ENCODE data around the gene GDF7. TPM values are rescaled to one million over a fixed set of nuclear protein-coding genes. Genes with fewer than 3 reads are reported as not detected.

Gene GDF7
- total RNA-seq, 6 donors from 2014 or later = under 0.01 to 1.8 (median 0.44) TPM

GRCh38 chr2:20637147-20637546, 29.8 kb upstream of the GDF7 start:
- no peak for DNase-seq
- Histone ChIP-seq H3K27me3 (no peaks in the 10 kb centered on the region), H3K9me3 (no peaks in the 10 kb centered on the region), H3K4me3 (no peak overlapping the region), H3K4me1 (peaks cover 29 to 35% (median 33%) of the 10 kb centered on the region in 4 donors), H3K36me3 (peaks cover 0 to 57% (median 42%) of the 10 kb centered on the region in 4 donors), H3K27ac (peak overlapping the region in 2 of 4 donors; percentile 28 to 45)
- no peak for ATAC-seq (ENCODE audit: low FRiP score in 2 of 2)
- TF ChIP-seq POLR2AphosphoS5 (IDR thresholded peaks at IDR 0.05) = no peak
- 68 to 75% methylated on average over 10 to 13 of the region's 13 CpGs for WGBS, 2 donors

DNA sequence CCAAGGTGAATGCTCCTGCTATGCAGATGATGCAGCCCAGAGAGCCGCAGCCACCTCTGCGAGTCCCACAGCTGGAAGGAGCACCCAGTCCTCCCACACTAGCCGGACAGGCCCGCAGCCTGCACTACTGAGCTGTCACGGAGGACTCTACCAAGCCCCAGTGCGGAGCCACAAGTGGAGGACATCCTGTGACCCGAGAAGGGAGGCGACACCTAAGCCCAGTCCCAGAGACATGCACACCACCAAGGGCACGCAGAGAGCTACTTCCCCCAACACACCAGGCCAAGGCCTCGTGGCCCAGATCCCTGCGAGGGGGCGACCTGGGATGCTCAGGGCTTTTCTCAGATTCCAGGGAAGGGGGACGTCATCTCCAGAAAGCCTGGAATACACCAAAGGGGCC, 28.9 kb upstream of the GDF7 start:
- H3K27ac ChIP-seq = no peak overlapping the region
- no peak for DNase-seq
- TF ChIP-seq CTCF (IDR thresholded peaks at IDR 0.05) = no peak
- WGBS, 2 donors = 84 to 96% methylated on average over 5 to 10 of the region's 13 CpGs
- H3K9me3 ChIP-seq = no peaks in the 10 kb centered on the region
- no peaks in the 10 kb centered on the region for H3K27me3 ChIP-seq
- no peak overlapping the region for H3K4me3 ChIP-seq
- H3K36me3 ChIP-seq = peaks cover 0 to 62% (median 45%) of the 10 kb centered on the region in 4 donors
- H3K4me1 ChIP-seq = peaks cover 33 to 42% (median 36%) of the 10 kb centered on the region in 4 donors
- no peak for ATAC-seq (ENCODE audit: low FRiP score in 2 of 2)

DNA sequence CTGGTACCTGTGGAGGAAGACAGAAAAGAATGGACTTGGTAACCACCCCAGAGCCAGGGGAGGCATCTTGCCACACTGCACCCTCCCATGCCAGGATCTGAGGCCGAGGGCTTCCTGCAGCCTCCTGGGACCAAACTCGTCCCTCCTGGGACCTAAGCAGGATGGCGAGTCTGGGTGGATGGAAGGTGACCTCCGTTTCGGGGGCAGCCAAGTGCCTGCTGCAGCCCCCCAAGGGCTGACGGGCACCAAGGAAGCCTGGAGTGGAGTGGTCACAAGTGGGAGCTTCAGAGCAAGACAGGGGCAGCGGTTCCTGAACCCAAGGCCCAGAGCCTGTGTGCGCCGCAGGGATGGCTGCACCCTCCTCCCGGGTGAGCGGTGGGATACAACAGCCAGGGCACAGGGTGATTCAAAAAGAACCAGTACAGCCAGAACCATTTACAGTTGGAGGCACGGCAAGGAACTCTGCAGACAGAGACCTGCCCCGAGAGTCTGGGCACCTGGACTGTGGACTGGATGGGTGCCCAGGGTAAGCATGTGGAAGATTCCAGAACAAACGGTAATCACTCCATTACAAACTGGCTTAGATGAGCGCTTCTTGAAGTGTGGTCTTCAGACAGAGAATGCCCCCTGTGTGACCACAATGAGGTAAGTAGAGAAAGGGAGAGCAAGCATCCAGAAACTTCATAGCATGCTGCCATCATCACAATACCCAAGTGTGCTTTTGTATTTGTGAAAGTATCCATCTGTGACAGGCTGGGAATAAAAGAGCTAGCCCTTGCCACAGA, 28.1 kb upstream of the GDF7 start:
- H3K9me3 ChIP-seq = no peaks in the 10 kb centered on the region
- no peaks in the 10 kb centered on the region for H3K27me3 ChIP-seq
- H3K36me3 ChIP-seq = peaks cover 0 to 70% (median 50%) of the 10 kb centered on the region in 4 donors
- peaks cover 26 to 34% (median 28%) of the 10 kb centered on the region in 4 donors for H3K4me1 ChIP-seq
- H3K4me3 ChIP-seq = no peak overlapping the region
- ATAC-seq (ENCODE audit: low FRiP score in 2 of 2) = no peak
- no peak for DNase-seq
- 92 to 93% methylated on average over 9 to 14 of the region's 15 CpGs for WGBS, 2 donors
- TF ChIP-seq EP300 (IDR thresholded peaks at IDR 0.05) (no peak), POLR2A (IDR thresholded peaks at IDR 0.05) (no peak), POLR2AphosphoS5 (IDR thresholded peaks at IDR 0.05) (no peak), CTCF (IDR thresholded peaks at IDR 0.05) (no peak)
- H3K27ac ChIP-seq = no peak overlapping the region

DNA sequence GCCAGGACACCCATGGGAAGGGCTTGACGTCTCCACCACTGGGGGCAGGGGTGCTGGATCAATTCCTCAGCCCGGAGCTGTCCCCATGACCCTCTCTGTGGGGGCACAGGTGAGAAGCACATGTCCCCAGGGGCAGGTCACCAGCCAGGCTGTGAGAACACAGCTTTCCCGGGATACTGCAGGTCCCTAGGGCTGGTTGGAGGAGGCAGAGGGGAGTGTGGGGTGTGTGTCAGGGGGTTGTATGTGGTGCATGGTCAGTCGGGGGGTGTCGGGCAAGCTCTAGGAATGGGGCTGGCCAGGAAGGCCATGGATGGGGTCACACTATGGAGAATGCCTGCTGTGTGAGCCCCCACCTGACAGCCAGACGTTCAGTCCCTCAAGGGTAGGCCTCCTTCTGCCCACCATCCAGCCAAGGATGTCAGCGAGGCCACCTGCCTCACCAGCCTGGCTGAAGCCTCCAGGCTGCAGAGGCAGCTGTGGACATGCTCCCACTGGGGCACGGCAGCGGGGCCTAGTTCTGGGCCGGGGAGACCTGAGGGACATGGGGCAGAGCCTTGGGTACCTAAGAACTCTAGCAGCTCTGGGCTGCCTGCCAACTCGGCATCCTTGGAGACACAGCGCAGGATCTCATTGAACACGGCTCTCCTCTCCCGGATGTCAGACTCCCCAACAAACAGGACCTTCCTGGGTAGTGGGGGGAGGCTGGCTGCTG, 26.4 kb upstream of the GDF7 start:
- Histone ChIP-seq H3K27ac (peak overlapping the region in 1 of 4 donors; percentile 5), H3K27me3 (no peaks in the 10 kb centered on the region), H3K9me3 (no peaks in the 10 kb centered on the region), H3K36me3 (peaks cover 9 to 83% (median 63%) of the 10 kb centered on the region in 4 donors), H3K4me3 (no peak overlapping the region), H3K4me1 (peaks cover 9 to 17% (median 11%) of the 10 kb centered on the region in 4 donors)
- ATAC-seq (ENCODE audit: low FRiP score in 2 of 2) (no peak), DNase-seq (no peak)
- TF ChIP-seq POLR2A (IDR thresholded peaks at IDR 0.05) (no peak), CTCF (IDR thresholded peaks at IDR 0.05) (no peak), POLR2AphosphoS5 (IDR thresholded peaks at IDR 0.05) (no peak), EP300 (IDR thresholded peaks at IDR 0.05) (no peak)
- 84 to 94% methylated on average over 5 to 14 of the region's 14 CpGs for WGBS, 2 donors

DNA sequence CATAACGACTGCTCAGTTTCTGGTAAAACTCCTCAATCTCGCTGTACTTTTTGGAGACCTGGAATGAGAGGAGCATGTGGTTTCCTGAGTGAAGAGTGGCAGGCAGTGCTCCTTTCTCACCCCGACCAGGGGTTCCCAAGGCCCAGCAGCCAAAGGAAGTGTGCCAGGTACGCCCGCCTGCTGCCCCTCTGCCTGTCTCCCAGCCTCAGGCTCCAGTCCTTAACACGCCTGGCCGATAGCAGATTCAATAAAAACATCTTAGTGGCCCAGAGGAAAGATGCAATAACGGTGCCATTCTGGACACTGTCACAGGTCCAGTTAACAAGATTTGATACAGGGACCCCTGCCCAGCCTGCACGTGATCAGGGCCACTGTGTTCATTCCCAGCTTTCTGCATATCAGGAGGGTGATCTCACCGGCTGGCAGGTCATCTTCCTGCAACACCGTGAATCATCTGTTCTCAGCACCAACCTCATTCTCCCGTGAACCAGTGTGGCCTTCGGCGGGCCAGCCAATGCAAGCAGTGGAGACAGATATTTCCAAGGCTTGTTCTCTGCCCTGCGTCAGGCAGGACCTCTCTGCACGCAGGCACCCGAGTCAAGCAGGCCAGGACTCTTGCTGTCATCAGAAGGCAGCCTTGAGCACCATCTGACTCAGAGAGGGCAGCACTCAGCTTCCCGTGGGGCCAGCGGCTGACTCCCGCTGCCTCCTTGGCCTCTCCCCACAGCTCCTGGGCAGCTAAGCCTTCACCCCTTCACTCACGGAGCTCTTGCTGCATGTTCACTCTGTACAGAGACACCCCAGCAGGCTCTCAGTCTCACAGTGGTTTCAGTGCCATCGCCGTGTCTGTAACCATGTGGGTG, 25.6 kb upstream of the GDF7 start:
- WGBS, 2 donors = 90 to 91% methylated on average over 12 to 23 of the region's 23 CpGs
- H3K4me1 ChIP-seq = peaks cover 2 to 11% (median 8%) of the 10 kb centered on the region in 4 donors
- ATAC-seq (ENCODE audit: low FRiP score in 2 of 2) = no peak
- TF ChIP-seq POLR2AphosphoS5 (IDR thresholded peaks at IDR 0.05) (no peak), EP300 (IDR thresholded peaks at IDR 0.05) (no peak), POLR2A (IDR thresholded peaks at IDR 0.05) (no peak), CTCF (IDR thresholded peaks at IDR 0.05) (no peak)
- no peaks in the 10 kb centered on the region for H3K9me3 ChIP-seq
- peaks cover 9 to 85% (median 65%) of the 10 kb centered on the region in 4 donors for H3K36me3 ChIP-seq
- H3K27me3 ChIP-seq = no peaks in the 10 kb centered on the region
- DNase-seq = no peak
- H3K4me3 ChIP-seq = no peak overlapping the region
- H3K27ac ChIP-seq = peak overlapping the region in 1 of 4 donors; percentile 45

Data from upper lobe of left lung (tissue), 6 donors.